Kidney (tissue), 14 donors: Measurements from ENCODE around the gene KYNU. TPM values are rescaled to one million over a fixed set of nuclear protein-coding genes. Genes with fewer than 3 reads are reported as not detected.

Source experiments
- DNase-seq, 5 donors: peaks; one replicate each; pipeline ENCODE4 v3.0.0-alpha.2; 2013 to 2020
- FAIRE-seq: peaks from 2 replicates; lab custom pipeline; 2012; peaks lifted over from hg19 to GRCh38; lab: Jason Lieb, UNC
- H3K27ac ChIP-seq, 2 donors: one replicate each; pipeline ENCODE4 v1.7.0; 2013; ENCODE audit warnings: low read depth in 2 of 2, low read length in 2 of 2, inconsistent platforms in 1 of 2
- H3K27me3 ChIP-seq: one replicate; pipeline ENCODE4 v1.7.1; 2013; ENCODE audit warnings: low read length, inconsistent platforms; ENCODE audit not compliant: control insufficient read depth, insufficient read depth
- H3K36me3 ChIP-seq, 3 donors: one replicate each; pipeline versions ENCODE4 v1.7.0 to v1.7.1; 2013; ENCODE audit warnings: low read length in 3 of 3, control low read depth in 1 of 3, inconsistent platforms in 1 of 3; ENCODE audit not compliant: insufficient read depth in 3 of 3, control insufficient read depth in 2 of 3
- H3K4me1 ChIP-seq, 3 donors: one replicate each; pipeline versions ENCODE4 v1.7.0 to v1.7.1; 2013; ENCODE audit warnings: low read length in 3 of 3, inconsistent platforms in 1 of 3, low read depth in 1 of 3; ENCODE audit not compliant: control insufficient read depth in 2 of 3, insufficient read depth in 2 of 3
- H3K4me3 ChIP-seq, 3 donors: one replicate each; pipeline versions ENCODE4 v1.7.0 to v1.8.1; 2013; ENCODE audit warnings: low read length in 3 of 3, control low read depth in 1 of 3, inconsistent platforms in 1 of 3
- H3K9ac ChIP-seq, 3 donors: one replicate each; pipeline versions ENCODE4 v1.7.0 to v1.7.1; 2013; ENCODE audit warnings: low read length in 3 of 3, control low read depth in 1 of 3, inconsistent platforms in 1 of 3
- H3K9me3 ChIP-seq, 3 donors: one replicate each; pipeline versions ENCODE4 v1.7.0 to v1.7.1; 2013; ENCODE audit warnings: low read length in 3 of 3, control low read depth in 1 of 3, inconsistent platforms in 1 of 3; ENCODE audit not compliant: control insufficient read depth in 2 of 3, insufficient read depth in 1 of 3
- CTCF ChIP-seq: IDR thresholded peaks from 3 replicates; pipeline ENCODE4 v1.5.1; 2012; ENCODE audit warnings: mild to moderate bottlenecking, moderate library complexity, borderline replicate concordance; ENCODE audit not compliant: insufficient read depth; ENCODE audit errors: extremely low read depth
- intact Hi-C: fragments of 100-400 bp; cut with DNase I; formaldehyde crosslinking; loops from one replicate; pipeline ENCODE4 v1.11.1; 2022
- polyA plus RNA-seq: library from polyadenylated mRNA; stranded (reverse); fragments of 350-450 nt; fragmentation: Illumina TruSeq; extraction: RNeasy Lipid Tissue Mini Kit (QIAGEN cat#74804); gene quantifications from one replicate; pipeline ENCODE4 v1.2.3, GENCODE V29; 2014; ENCODE audit warnings: low read depth, low replicate concordance; ENCODE audit not compliant: insufficient read depth
- total RNA-seq: library from RNA; stranded (reverse); fragmentation: NEBNext Ultra II Directional; extraction: Animal tissue kit (Norgen Biotek cat#: 25700); gene quantifications from one replicate; pipeline ENCODE4 v1.2.1, GENCODE V29; 2021
- donor health status: control.
- donor health status: control.
- donor health status: control.
- donor health status: control.
- donor health status: control.
- donor health status: DM: yes; HTN: yes; CAD: no.
- donor health status: Normal renal cell carcinoma (clear cell type).

KYNU gene
- total and polyA plus RNA-seq, 2 donors from 2014 or later = 6.4 to 14.5 TPM

- DNase-seq = no peak
- H3K27ac ChIP-seq = no peak overlapping the region
Observed at GRCh38 chr2:142981069-142981378, 103.6 kb downstream of the KYNU start.

GRCh38 chr2:142981756-142982155 lies 104.3 kb downstream of the KYNU start:
- Histone ChIP-seq H3K27ac (no peak overlapping the region), H3K4me1 (peaks cover 0 to 8% (median 3%) of the 10 kb centered on the region in 3 donors), H3K27me3 (no peaks in the 10 kb centered on the region), H3K9ac (no peak overlapping the region), H3K36me3 (no peaks in the 10 kb centered on the region), H3K9me3 (no peaks in the 10 kb centered on the region), H3K4me3 (no peak overlapping the region)
- DNase-seq (no peak), FAIRE-seq (no peak)
- intact Hi-C loops = no loop called here
- TF ChIP-seq CTCF = no peak

More at GRCh38 chr2:142981069-142981378, 103.6 kb downstream of the KYNU start:
- no peak overlapping the region for H3K4me3 ChIP-seq
- intact Hi-C loops = no loop called here
- H3K36me3 ChIP-seq = no peaks in the 10 kb centered on the region
- no peaks in the 10 kb centered on the region for H3K9me3 ChIP-seq
- H3K4me1 ChIP-seq = peaks cover 0 to 8% (median 3%) of the 10 kb centered on the region in 3 donors
- FAIRE-seq = no peak
- no peak for TF ChIP-seq CTCF
- H3K9ac ChIP-seq = no peak overlapping the region
- no peaks in the 10 kb centered on the region for H3K27me3 ChIP-seq

- DNase-seq = no peak
- Histone ChIP-seq H3K36me3 (no peaks in the 10 kb centered on the region), H3K4me3 (no peak overlapping the region), H3K9ac (no peak overlapping the region), H3K4me1 (peaks cover 0 to 8% (median 3%) of the 10 kb centered on the region in 3 donors), H3K27me3 (no peaks in the 10 kb centered on the region), H3K9me3 (no peaks in the 10 kb centered on the region), H3K27ac (no peak overlapping the region)
- no peak for TF ChIP-seq CTCF
- intact Hi-C loops = no loop called here
- FAIRE-seq = no peak
Observed at GRCh38 chr2:142983174-142983573, 105.7 kb downstream of the KYNU start.

- Histone ChIP-seq H3K27me3 (no peaks in the 10 kb centered on the region), H3K36me3 (no peaks in the 10 kb centered on the region), H3K4me1 (peaks cover 0 to 8% (median 3%) of the 10 kb centered on the region in 3 donors), H3K4me3 (no peak overlapping the region), H3K27ac (no peak overlapping the region), H3K9me3 (no peaks in the 10 kb centered on the region), H3K9ac (no peak overlapping the region)
- FAIRE-seq (no peak), DNase-seq (no peak)
- intact Hi-C loops = no loop called here
- TF ChIP-seq CTCF = no peak
Observed at GRCh38 chr2:142984657-142985056, 107.2 kb downstream of the KYNU start.
